ENCODE data around the gene PHF1.

DNA sequence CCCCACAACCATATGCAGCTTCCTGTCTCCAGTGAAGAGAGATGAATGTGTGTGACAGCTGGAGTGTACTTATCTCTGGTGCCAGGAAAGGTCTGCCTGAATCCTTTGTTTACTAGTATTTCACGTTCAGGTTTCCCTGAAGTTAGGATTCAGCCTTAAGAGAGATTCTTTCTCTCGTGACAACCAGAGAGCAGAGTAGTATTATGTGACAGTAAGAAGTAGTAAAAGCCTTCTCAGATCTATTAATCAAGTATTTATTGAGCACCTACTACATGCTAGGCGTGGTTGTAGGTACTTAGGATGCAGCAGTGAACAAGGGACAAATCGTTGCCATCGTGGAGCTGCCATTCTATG is 18.2 kb upstream of the PHF1 start:
- TF ChIP-seq, protein P1, sequence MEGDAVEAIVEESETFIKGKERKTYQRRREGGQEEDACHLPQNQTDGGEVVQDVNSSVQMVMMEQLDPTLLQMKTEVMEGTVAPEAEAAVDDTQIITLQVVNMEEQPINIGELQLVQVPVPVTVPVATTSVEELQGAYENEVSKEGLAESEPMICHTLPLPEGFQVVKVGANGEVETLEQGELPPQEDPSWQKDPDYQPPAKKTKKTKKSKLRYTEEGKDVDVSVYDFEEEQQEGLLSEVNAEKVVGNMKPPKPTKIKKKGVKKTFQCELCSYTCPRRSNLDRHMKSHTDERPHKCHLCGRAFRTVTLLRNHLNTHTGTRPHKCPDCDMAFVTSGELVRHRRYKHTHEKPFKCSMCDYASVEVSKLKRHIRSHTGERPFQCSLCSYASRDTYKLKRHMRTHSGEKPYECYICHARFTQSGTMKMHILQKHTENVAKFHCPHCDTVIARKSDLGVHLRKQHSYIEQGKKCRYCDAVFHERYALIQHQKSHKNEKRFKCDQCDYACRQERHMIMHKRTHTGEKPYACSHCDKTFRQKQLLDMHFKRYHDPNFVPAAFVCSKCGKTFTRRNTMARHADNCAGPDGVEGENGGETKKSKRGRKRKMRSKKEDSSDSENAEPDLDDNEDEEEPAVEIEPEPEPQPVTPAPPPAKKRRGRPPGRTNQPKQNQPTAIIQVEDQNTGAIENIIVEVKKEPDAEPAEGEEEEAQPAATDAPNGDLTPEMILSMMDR (IDR thresholded peaks at IDR 0.05; ENCODE audit: low read depth, low read length): no peak
- TF ChIP-seq, protein P2, sequence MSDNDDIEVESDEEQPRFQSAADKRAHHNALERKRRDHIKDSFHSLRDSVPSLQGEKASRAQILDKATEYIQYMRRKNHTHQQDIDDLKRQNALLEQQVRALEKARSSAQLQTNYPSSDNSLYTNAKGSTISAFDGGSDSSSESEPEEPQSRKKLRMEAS (IDR thresholded peaks at IDR 0.05; ENCODE audit: low read depth, low read length): no peak
- no peak for TF ChIP-seq MYC (IDR thresholded peaks at IDR 0.05; ENCODE audit: low read depth, low read length)

All from NB4 (cell line).